AG04450 (cell line): ENCODE measurements around the gene UGT2B7. TPM values are rescaled to one million over a fixed set of nuclear protein-coding genes. Genes with fewer than 3 reads are reported as not detected.

Experiments used
- CTCF ChIA-PET: fragments of 300-600, 350-600 bp; formaldehyde crosslinking; extraction: SDS; loops from one replicate; lab custom pipeline; 2022; ENCODE audit warnings: antibody characterized with exemption, inconsistent platforms; lab: Charles Lee
- POLR2A ChIA-PET: fragments of 350-600 bp; formaldehyde crosslinking; extraction: SDS; loops from one replicate; lab custom pipeline; 2021; ENCODE audit warnings: antibody characterized with exemption, inconsistent platforms; lab: Yijun Ruan, JAX
- DNase-seq: peaks from one replicate; pipeline ENCODE4 v3.0.0-alpha.2; 2011; ENCODE audit warnings: low read depth, low spot score
- H3K27ac ChIP-seq: one replicate; pipeline ENCODE4 v1.5.1; 2012; ENCODE audit warnings: low read depth, low read length, control low read depth
- H3K27me3 ChIP-seq: one replicate; pipeline ENCODE4 v1.6.0; 2012; ENCODE audit warnings: low read length; ENCODE audit not compliant: control insufficient read depth, insufficient read depth
- H3K4me3 ChIP-seq: 2 replicates; pipeline ENCODE4 v1.5.1; 2011; ENCODE audit warnings: mild to moderate bottlenecking, low read depth, low read length, control low read depth
- H3K9me3 ChIP-seq: 2 replicates; pipeline ENCODE4 v1.5.1; 2012; ENCODE audit warnings: low read length; ENCODE audit not compliant: control insufficient read depth, insufficient read depth
- CTCF ChIP-seq: IDR thresholded peaks from 2 replicates; pipeline ENCODE4 v1.5.1; 2011; ENCODE audit warnings: low read depth, low read length, control low read depth, inconsistent platforms
- polyA plus RNA-seq: library from polyadenylated mRNA; depleted of rRNA; stranded (reverse); fragments of >200 nt; gene quantifications from 2 replicates; pipeline ENCODE4 v1.2.3, GENCODE V29; 2011

Gene UGT2B7
- polyA plus RNA-seq, 1 experiment, result 0.04 TPM

GRCh38 chr4:69070590-69070989, 25.7 kb upstream of the UGT2B7 start:
- CTCF ChIA-PET, result no interaction called here

GRCh38 chr4:69071286-69071685, 25.0 kb upstream of the UGT2B7 start:
- Histone ChIP-seq H3K4me3 (no peak overlapping the region), H3K27me3 (no peaks in the 10 kb centered on the region), H3K27ac (no peak overlapping the region), H3K9me3 (no peaks in the 10 kb centered on the region)
- POLR2A ChIA-PET, result no interaction called here
- CTCF ChIA-PET, result interaction anchor here (0.8 kb wide), 1 partner anchor 10 kb away, joined by 4 read pairs; no protein-coding TSS in a partner anchor
- no peak for DNase-seq
- TF ChIP-seq CTCF, result no peak

More at GRCh38 chr4:69070590-69070989, 25.7 kb upstream of the UGT2B7 start:
- TF ChIP-seq CTCF, result no peak
- no peaks in the 10 kb centered on the region for H3K9me3 ChIP-seq
- no peak overlapping the region for H3K4me3 ChIP-seq
- H3K27ac ChIP-seq, result no peak overlapping the region
- POLR2A ChIA-PET, result no interaction called here
- no peak for DNase-seq
- H3K27me3 ChIP-seq, result no peaks in the 10 kb centered on the region

DNA sequence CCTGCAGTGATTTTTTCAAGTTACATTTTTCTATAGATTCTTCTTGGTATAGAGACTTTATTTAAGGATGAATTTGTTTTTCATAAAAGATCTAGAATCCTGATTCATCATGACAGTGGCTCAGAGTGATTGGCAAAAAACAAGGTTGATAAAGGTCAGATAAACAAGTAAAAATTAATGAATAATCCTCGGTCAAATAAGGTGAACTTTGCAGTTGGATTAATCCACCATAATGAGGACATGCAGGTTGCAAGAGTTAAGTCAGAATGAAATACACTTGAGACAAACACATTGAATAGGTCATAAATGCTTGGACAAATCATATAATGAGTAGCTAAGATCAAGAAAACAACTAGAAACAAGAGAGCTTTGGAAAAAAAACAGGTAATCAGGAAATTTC, 22.9 kb upstream of the UGT2B7 start:
- CTCF ChIA-PET, result no interaction called here
- TF ChIP-seq CTCF, result no peak
- DNase-seq, result no peak
- no peaks in the 10 kb centered on the region for H3K9me3 ChIP-seq
- no peak overlapping the region for H3K27ac ChIP-seq
- no peak overlapping the region for H3K4me3 ChIP-seq
- POLR2A ChIA-PET, result no interaction called here
- H3K27me3 ChIP-seq, result no peaks in the 10 kb centered on the region

- ChIA-PET CTCF (no interaction called here), POLR2A (no interaction called here)
- DNase-seq, result no peak
- H3K4me3 ChIP-seq, result no peak overlapping the region
- H3K9me3 ChIP-seq, result no peaks in the 10 kb centered on the region
- H3K27ac ChIP-seq, result no peak overlapping the region
- no peak for TF ChIP-seq CTCF
- H3K27me3 ChIP-seq, result no peaks in the 10 kb centered on the region
Measured at GRCh38 chr4:69075061-69075792, 21.0 kb upstream of the UGT2B7 start.

GRCh38 chr4:69078852-69079251, 17.4 kb upstream of the UGT2B7 start:
- CTCF ChIA-PET, result no interaction called here
- H3K9me3 ChIP-seq, result no peaks in the 10 kb centered on the region
- TF ChIP-seq CTCF, result no peak
- H3K4me3 ChIP-seq, result no peak overlapping the region
- no peaks in the 10 kb centered on the region for H3K27me3 ChIP-seq
- POLR2A ChIA-PET, result no interaction called here
- H3K27ac ChIP-seq, result no peak overlapping the region
- no peak for DNase-seq
